NCI-H1092 (cell line): ENCODE data around the gene TMEM134.
"Not testable (repeated sequence)": the region's sequence is repeated elsewhere in the genome, so short reads cannot be mapped to it uniquely, and the experiment has no call there.

Experiments
- DNase-seq: peaks from one replicate; lab custom pipeline; 2025; lab: John Stamatoyannopoulos, UW

Gene TMEM134, protein sequence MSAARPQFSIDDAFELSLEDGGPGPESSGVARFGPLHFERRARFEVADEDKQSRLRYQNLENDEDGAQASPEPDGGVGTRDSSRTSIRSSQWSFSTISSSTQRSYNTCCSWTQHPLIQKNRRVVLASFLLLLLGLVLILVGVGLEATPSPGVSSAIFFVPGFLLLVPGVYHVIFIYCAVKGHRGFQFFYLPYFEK

GRCh38 chr11:67468759-67469507 is at the start of gene TMEM134:
Gene TMEM134, minus strand, starts transcription at chr11:67469251. Its CDS starts 59 bp downstream, at chr11:67469192.
- DNase-seq, result peak; percentile 93

- no peak for DNase-seq
Observed at GRCh38 chr11:67517784-67518552, 48.9 kb upstream of the TMEM134 start.

DNA sequence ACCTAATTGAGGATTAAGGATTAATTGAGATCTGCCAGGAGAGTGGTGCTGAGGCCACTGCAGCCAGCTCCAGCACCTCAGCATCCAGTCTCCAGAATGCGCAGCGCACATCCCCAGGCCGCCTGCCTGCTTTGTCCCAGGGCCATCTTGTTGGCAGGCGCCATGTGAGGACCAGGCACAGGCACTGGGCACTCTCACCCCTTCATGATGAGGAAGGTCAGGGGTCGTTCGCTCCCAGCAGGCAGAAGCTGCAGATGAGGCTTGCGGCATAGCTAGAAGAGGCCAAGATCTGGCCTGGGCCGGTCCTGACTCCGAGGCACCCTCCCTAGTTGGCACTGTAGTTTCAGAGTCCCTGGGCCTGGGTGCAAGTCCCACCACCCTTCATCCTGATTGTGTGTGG is 47.8 kb upstream of the TMEM134 start:
- DNase-seq, result no peak

- DNase-seq, result no peak
Observed at GRCh38 chr11:67514116-67514515, 45.1 kb upstream of the TMEM134 start.

- DNase-seq, result not testable (repeated sequence)
Observed at GRCh38 chr11:67511558-67511957, 42.5 kb upstream of the TMEM134 start.

DNA sequence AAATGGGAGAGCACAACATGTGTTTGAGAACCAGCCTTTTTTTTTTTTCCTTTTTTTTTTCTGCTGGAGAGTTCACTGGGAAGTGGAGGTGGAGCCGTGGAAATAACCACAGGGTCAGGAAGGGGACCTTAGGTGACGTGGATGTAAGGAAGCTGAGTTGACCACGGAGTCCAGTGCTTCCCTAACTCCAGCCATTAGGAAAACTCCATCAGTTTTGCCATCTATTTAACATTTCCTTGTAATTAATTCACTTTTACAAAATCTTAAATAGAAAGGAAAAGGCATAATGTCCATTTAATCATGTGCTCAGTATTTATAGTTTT is 40.9 kb upstream of the TMEM134 start:
- no peak for DNase-seq

GRCh38 chr11:67508486-67509121 is 39.6 kb upstream of the TMEM134 start:
- DNase-seq, result peak; percentile 99

GRCh38 chr11:67507864-67508485 is 38.9 kb upstream of the TMEM134 start, which contains the start of gene CDK2AP2:
Gene CDK2AP2, minus strand, starts transcription at chr11:67508162. Its CDS starts 80 bp downstream, at chr11:67508082.
- peak; percentile 100 for DNase-seq

DNA sequence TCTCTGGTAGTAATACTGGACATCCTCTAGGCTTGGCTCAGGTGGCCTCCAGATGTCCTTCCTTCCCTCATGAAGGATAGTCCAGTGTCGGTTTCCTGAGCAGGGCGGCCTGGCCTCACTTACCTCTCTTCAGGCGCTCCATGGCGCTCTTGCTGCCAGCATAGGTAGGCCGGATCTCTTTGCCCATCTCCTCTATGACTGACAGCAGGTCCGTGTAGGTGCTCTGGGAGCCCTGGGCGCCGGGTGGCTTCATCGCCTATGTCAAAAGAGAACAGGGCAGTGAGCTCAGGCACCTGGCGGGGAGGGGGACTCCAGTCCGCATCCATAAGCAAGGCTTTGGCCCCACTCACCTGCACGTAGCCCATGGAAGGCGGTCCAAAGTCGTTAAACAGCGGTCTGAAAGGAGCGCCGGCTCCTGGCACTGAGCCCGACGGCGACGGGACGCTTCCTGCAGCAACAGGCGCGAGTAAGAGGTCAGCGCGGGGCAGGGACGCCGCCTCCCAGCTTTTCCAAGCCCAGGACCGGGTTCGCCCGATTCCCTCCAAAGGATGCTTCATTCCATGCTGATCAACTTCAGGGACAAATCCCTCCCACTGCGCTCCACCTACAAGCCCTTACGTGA is 38.3 kb upstream of the TMEM134 start:
- DNase-seq, result no peak

- DNase-seq, result no peak
Observed at GRCh38 chr11:67506426-67507051, 37.5 kb upstream of the TMEM134 start.

GRCh38 chr11:67505605-67506396 is 36.8 kb upstream of the TMEM134 start:
- peak; percentile 82 for DNase-seq

DNA sequence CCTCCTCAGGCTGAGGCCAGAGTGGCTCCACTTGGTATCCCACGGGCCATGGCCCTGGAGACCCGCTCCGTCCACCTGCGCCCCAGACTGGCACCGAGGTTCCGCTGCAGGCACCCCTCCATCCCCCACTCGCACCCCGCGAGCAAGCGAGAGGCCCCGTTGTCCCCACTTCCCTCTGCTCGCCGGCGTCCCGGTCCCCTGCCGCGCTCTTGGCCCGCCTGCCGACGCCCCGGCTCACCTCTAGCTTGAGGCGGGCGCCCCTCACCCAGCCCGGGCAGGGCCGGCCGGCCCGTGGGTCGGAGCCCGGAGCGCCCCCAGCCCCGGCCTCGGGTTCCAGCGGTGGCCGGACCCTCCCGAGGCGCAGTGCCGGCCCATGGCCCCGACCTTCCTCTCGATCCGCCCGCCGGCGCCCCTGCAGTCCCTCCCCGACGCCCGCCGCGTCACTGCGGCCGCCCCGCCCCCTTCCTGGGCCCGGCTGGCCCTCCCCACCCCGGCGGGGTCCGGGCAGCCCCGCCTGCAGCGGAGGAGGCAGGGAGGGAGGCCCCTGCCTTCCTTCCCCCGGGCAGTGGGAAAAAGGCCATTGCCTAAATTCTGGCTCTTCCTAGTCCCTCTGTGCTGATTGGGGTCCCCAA is 36.0 kb upstream of the TMEM134 start, which contains the start of gene PITPNM1:
PITPNM1 (minus strand) TSS at position 414 of the 632 bp plus-strand sequence. CDS start 1,183 bp downstream, outside the sequence.
- DNase-seq, result no peak

- no peak for DNase-seq
Observed at GRCh38 chr11:67504005-67504949, 35.2 kb upstream of the TMEM134 start.

GRCh38 chr11:67503119-67504004 is 34.3 kb upstream of the TMEM134 start:
- DNase-seq, result no peak

GRCh38 chr11:67502328-67502979 is 33.4 kb upstream of the TMEM134 start:
- no peak for DNase-seq

DNA sequence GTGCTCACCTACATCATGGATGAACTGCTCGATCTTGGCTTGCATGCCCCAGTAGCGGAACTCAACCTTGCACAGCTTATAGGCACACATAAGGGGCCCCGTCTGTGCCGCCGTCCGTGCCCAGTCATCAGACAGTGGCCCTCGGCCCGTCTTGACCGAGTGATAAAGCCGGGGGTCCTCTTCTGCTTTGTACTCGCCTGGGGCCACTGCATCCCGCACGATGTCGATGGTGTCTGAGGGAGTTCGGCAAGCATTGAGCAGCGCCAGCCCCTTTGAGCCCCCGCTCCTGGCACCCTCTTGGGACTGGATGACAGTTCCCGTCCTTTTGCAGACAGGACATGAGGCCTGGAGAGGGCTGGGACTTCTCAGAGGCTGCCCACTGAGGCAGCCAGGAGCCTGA is 32.8 kb upstream of the TMEM134 start:
- no peak for DNase-seq
